ENCODE measurements around the gene PSEN2. TPM values are rescaled to one million over a fixed set of nuclear protein-coding genes. Genes with fewer than 3 reads are reported as not detected.

Gene PSEN2
- total and polyA plus RNA-seq, 9 of the 15 experiments (the other 6 are each of a cell fraction or from before 2014, with no cell fraction given) = 2.3 to 21.5 (median 13.7) TPM

DNA sequence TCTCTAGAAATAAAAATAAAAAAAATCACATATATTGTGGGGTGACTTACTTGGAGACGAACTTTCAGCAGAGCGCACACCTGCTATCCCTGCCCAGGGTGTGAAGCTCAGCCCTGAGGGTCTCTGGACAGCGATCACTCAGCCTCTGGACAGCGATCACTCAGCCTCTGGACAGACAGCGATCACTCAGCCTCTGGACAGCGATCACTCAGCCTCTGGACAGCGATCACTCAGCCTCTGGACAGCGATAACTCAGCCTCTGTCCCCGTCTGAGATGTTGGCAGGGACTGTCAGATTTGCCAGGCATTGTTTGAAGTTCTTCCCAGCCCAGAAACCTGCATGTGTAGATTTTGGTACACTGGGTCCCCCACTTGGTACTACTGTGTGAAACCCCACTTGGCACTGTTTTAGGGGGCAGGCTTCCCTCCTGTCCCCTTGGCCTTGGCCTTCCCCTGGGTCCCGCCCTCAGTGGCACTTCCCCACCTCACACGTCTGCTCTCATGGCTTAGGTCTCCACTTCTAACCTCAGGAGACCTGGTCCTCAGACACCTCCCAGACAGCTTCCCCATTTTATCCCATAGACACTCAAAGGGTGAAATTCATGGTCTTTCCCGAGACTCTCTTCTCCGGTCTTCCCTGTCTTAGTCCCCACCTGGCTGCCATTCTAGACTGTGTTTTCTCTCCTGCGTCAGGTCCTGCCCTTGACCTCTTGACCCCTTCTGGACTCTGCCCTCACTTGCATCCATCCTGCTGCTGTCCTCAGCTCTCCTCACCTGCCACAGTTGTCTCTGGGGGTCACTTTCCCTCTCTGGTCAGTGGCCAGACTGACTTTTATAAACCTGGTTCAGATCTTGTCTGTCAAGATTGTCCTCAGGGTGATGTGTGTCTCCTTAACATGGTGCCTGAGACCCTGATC lies 10.2 kb downstream of the PSEN2 start (continued):
- TF ChIP-seq, protein P1, sequence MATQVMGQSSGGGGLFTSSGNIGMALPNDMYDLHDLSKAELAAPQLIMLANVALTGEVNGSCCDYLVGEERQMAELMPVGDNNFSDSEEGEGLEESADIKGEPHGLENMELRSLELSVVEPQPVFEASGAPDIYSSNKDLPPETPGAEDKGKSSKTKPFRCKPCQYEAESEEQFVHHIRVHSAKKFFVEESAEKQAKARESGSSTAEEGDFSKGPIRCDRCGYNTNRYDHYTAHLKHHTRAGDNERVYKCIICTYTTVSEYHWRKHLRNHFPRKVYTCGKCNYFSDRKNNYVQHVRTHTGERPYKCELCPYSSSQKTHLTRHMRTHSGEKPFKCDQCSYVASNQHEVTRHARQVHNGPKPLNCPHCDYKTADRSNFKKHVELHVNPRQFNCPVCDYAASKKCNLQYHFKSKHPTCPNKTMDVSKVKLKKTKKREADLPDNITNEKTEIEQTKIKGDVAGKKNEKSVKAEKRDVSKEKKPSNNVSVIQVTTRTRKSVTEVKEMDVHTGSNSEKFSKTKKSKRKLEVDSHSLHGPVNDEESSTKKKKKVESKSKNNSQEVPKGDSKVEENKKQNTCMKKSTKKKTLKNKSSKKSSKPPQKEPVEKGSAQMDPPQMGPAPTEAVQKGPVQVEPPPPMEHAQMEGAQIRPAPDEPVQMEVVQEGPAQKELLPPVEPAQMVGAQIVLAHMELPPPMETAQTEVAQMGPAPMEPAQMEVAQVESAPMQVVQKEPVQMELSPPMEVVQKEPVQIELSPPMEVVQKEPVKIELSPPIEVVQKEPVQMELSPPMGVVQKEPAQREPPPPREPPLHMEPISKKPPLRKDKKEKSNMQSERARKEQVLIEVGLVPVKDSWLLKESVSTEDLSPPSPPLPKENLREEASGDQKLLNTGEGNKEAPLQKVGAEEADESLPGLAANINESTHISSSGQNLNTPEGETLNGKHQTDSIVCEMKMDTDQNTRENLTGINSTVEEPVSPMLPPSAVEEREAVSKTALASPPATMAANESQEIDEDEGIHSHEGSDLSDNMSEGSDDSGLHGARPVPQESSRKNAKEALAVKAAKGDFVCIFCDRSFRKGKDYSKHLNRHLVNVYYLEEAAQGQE (IDR thresholded peaks at IDR 0.05; ENCODE audit: borderline replicate concordance) = peak; percentile 76
- TF ChIP-seq, protein P1 (CRISPR knock-in tag; IDR thresholded peaks at IDR 0.05; ENCODE audit: low read depth) = no peak
